Activated T-helper 1 cell treated with Interleukin-2 at 50 U/mL for 16 hours (primary cell): ENCODE measurements around the gene CRMP1.
"Not testable (repeated sequence)": the region's sequence is repeated elsewhere in the genome, so short reads cannot be mapped to it uniquely, and the experiment has no call there.

Experiments used
- DNase-seq: peaks from one replicate; pipeline ENCODE4 v3.0.0-alpha.2; 2020; ENCODE audit warnings: low read depth

The CRMP1 gene

GRCh38 chr4:5821665-5822358 is 71.1 kb downstream of the CRMP1 start:
- DNase-seq: no peak

DNA sequence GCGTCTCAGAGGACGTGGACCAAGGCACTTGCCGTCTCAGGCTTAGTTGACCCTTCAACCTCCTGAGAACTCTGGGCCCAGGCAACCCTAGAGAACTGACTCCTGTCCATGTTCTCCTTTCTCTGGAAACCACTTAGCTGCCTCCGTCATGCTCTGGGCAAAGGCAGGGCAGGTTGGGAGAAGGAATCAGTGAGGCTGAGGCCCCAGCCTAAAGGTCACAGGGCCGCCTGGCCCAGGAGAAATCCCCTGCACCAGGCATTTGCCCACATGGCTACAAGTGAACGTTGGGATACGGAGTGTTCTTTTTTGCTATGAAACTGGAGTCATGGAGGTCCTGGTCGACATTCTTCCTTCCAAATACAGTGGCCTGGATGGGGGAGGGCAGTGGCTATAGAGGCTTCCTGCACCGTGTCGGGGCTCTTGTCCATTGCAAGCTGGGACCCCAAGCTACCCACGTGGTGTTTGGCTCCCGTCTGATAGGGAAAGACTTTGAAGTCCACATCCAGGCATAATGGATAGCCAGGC is 76.0 kb downstream of the CRMP1 start:
- DNase-seq: no peak

- DNase-seq: no peak
Measured at GRCh38 chr4:5816101-5816500, 76.8 kb downstream of the CRMP1 start.

- DNase-seq: no peak
Measured at GRCh38 chr4:5815641-5816040, 77.2 kb downstream of the CRMP1 start.

- no peak for DNase-seq
Measured at GRCh38 chr4:5814421-5814820, 78.5 kb downstream of the CRMP1 start.

GRCh38 chr4:5813882-5814255 is 79.0 kb downstream of the CRMP1 start:
- no peak for DNase-seq

GRCh38 chr4:5812506-5813229 is 80.2 kb downstream of the CRMP1 start:
- no peak for DNase-seq

- not testable (repeated sequence) for DNase-seq
Measured at GRCh38 chr4:5812057-5812456, 80.8 kb downstream of the CRMP1 start.

DNA sequence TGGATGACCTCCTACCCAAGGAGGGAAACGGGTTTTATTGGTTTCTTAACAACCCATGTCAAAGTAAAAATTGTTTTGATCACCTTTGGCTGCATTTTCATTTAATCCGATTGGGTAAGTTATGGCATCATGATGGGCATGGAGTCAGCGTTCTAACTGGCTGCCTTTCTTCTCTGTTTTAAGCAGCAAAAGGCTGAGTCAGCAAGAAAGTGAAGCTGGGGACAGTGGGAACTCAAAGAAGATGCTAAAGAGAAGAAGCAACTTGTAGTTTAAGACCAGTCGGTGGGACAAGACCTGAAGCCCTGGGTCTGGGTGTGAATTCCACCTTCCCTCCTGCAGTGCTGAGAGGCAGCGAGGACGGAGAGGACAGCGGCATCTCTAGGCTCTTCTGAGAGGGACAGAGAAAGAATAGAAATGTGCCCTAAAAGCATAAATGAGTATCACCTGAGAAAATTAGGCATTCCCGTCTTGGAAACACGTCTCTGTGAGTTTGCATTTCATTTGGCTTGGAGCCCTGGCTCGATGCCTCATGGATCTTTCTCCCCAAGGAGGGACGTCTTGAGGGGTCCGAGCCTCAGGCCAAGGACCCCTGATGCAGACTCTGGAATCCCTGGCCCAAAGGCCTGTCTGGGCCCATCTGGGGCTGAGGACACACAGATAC is 82.0 kb downstream of the CRMP1 start:
- DNase-seq: no peak

- DNase-seq: no peak
Measured at GRCh38 chr4:5810151-5810550, 82.7 kb downstream of the CRMP1 start.

DNA sequence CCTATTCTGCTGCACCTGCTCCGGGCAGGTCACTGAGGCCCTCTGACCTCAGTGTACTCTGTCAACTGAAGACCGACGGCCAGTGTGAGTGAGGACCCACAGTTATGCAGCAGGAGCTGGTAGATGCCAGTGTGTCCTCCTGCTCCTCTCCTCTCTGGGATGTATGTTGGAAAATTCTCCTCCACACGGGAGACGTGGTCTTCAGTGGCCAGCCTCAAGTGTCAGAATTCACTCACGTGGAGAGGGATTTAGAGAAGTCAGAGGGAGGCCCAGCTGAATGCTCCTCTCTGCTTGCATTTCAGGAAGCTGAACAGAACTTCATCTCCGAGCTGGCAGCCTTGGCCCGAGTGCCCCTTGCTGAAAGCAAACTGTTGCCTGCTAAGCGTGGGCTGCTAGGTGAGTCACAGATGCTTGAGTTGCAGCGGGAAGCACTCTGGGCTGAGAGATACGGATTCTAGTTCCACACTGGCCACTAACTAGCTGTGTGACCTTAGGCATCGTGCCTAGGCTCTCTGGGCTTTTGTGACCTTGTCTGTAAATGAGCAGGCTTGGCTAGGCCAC is 83.6 kb downstream of the CRMP1 start:
- no peak for DNase-seq

- no peak for DNase-seq
Measured at GRCh38 chr4:5808081-5808741, 84.7 kb downstream of the CRMP1 start.

DNA sequence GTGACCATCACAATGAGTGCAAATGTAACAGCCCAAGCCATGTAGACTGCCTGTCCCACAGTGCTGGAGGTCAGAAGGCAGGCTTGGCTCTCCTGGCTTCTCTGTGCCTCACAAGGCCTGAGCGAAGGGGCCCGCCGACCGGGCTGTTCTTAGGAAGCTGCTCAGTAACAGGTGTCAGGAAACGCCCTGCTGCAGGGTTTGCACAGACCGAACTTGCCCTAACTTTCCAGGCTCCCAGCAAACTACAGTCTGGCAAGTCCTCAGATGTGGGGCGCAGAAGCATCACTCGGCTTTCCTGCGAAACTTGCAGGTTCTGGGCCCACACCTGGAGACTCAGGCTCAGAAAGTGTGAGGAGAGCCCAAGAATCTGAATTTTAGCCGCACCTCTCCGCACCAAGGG is 87.6 kb downstream of the CRMP1 start:
- DNase-seq: no peak

DNA sequence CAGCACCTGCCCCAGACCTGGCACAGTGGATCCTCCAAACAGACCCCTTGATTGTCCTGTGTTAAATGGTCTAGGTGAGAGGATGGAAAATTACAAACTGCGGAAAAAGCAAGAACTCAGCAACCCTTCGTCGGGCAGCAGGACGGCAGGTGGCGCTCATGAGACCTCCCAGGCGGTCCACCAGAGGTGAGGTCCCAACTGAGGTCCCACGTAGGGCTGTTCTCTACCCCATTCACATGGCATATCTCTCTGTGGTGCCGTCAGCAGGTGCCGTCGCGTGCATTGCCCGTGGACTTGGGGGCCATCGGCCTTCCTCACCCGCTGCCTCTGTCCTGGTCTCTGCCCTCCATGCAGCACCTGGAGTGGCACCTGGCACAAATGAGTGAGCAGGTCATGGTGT is 88.2 kb downstream of the CRMP1 start:
- DNase-seq: no peak

DNA sequence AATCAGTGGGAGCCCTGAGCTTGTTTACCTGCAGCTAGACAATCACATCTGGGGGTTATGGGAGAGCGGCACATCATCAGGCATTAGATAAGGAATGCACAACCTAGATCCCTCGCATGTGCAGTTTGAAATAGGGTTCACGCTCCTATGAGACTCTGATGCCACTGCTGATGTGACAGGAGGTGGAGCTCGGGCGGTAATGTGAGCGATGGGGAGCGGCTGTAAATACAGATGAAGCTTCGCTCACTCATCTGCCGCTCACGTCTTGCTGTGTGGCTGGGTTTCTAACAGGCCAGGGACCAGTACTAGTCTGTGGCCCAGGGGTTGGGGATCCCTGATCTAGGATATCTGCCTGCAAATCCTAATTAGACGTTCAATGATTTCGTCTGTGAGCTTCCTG is 90.3 kb downstream of the CRMP1 start:
- DNase-seq: no peak

DNA sequence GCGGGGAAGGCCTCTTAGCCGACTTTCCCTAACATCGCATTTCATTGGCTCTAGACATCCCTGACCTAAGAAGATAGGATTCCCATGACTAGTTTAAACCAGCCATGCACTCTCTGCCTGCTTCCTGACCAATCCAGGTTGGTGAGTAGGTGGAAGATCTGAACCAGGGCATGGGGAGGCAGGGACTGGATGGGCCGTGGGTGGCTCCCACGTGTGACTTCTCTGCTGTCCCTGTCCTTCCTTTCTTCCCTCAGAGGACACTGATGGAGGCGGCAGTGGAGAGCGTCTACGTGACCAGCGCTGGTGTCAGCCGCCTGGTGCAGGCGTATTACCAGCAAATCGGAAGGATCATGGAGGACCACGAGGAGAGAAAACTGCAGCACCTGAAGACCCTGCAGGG is 91.2 kb downstream of the CRMP1 start:
- DNase-seq: no peak

GRCh38 chr4:5800496-5800895 is 92.4 kb downstream of the CRMP1 start:
- no peak for DNase-seq

DNA sequence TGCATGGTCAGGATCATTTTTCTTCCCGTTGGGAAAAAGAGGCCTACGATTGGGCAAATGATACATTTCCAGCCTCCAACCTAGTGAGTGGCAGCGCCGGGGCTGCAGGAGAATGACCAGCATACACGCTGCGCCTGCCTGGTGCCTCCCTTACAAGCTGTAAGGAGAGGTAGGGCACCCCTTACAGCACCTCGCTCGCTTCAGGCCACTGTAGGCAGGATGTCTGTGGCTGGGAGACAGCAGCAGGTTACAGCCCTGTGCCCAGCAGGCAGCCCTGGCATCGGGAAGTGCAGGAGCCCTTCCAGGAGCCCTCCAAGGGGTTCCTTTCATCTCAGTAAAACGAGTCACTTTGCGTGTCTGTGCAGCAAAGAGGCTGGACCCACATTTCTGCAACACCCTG is 93.5 kb downstream of the CRMP1 start:
- no peak for DNase-seq

DNA sequence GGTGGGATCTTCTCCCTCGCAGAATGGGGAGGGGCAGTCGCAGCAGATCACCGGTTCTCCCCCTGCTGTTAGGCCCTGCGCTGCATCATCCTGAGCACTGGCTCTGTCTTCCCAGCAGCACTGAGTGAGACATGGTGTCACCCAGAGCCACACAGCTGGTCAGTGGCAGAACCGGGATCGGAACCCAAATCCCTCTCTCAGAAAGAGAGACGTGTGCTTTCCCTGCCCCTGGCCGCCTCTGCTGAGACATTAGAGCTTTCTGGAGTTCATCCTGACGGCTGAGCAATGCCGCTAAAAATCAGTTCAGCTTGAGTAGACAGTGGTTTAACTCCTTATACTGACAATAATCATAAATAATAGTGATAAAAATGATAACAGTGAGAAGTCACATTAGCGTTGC is 93.9 kb downstream of the CRMP1 start:
- no peak for DNase-seq

GRCh38 chr4:5798462-5798861 is 94.4 kb downstream of the CRMP1 start:
- no peak for DNase-seq

GRCh38 chr4:5797866-5798265 is 95.0 kb downstream of the CRMP1 start:
- DNase-seq: no peak

DNA sequence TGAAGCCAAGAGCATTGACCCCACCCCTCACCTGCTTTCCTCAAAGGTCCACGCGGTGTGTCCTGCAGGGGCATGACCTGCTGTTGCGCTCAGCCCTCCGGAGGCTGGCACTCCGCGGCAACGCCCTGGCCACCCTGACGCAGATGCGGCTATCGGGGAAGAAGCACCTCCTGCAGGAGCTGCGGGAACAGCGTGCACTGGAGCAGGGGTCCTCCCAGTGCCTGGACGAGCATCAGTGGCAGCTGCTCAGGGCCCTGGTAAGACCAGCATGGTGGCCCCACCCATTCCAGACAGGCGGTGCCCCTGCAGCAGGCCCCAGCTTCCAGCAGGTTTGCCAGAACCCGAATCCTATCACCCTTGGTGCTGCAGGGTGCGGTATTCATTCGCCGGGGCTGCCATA is 95.9 kb downstream of the CRMP1 start:
- DNase-seq: no peak
